Measurements from ENCODE around the gene LDB2.

- no peak for TF ChIP-seq POLR2A (IDR thresholded peaks at IDR 0.05)
- TF ChIP-seq CTCF (IDR thresholded peaks at IDR 0.05): no peak
- no peak for TF ChIP-seq EP300 (IDR thresholded peaks at IDR 0.05)
Measured at GRCh38 chr4:16686195-16686594, 212.2 kb downstream of the LDB2 start.

Measured in tibial nerve (tissue), 4 donors.